Panc1 (cell line): ENCODE measurements around the gene PKNOX2. TPM values are rescaled to one million over a fixed set of nuclear protein-coding genes. Genes with fewer than 3 reads are reported as not detected.

Source experiments
- ATAC-seq: fragments of 200-7000 bp; cut with Tn5 transposase; 2 replicates; pipeline ENCODE4 v1.9.1; 2020; ENCODE audit warnings: mild to moderate bottlenecking, moderate library complexity
- BruUV-seq: library from RNA; stranded (reverse); fragments of 400-500 nt; replicated peaks from 2 replicates; lab custom pipeline; 2021; lab: Mats Ljungman, UMichigan
- CTCF ChIA-PET: fragments of 300-600 bp; sonication (Branson Sonifier 250); formaldehyde crosslinking; loops from one replicate; lab custom pipeline; 2022; ENCODE audit warnings: antibody characterized with exemption; lab: Charles Lee
- POLR2A ChIA-PET: fragments of 300-600 bp; sonication (Branson Sonifier 250); formaldehyde crosslinking; loops from one replicate; lab custom pipeline; 2022; ENCODE audit warnings: antibody characterized with exemption; lab: Charles Lee
- DNase-seq: peaks from one replicate; pipeline ENCODE4 v3.0.0-alpha.2; 2010; ENCODE audit warnings: low read depth, low spot score
- H3K27ac ChIP-seq: 2 replicates; pipeline ENCODE4 v1.5.1; 2011; ENCODE audit warnings: mild to moderate bottlenecking, low read length, inconsistent platforms
- H3K27me3 ChIP-seq: fragments of 200-500 bp; sonication (Bioruptor generic); 2 replicates; pipeline ENCODE4 v1.6.0; 2014; ENCODE audit warnings: low read length, inconsistent platforms; ENCODE audit not compliant: control insufficient read depth, insufficient read depth
- H3K36me3 ChIP-seq: fragments of 200-500 bp; sonication (Bioruptor generic); 2 replicates; pipeline ENCODE4 v1.5.1; 2014; ENCODE audit warnings: inconsistent platforms, mild to moderate bottlenecking, low read length, moderate library complexity; ENCODE audit not compliant: control insufficient read depth, insufficient read depth
- H3K4me1 ChIP-seq: 2 replicates; pipeline ENCODE4 v1.5.1; 2011; ENCODE audit warnings: inconsistent platforms, mild to moderate bottlenecking, low read length, moderate library complexity; ENCODE audit not compliant: control insufficient read depth, insufficient read depth
- H3K4me3 ChIP-seq, 2 experiments: 2 replicates each; pipeline ENCODE4 v1.5.1; 2011 to 2012; ENCODE audit warnings: low read depth in 2 of 2, low read length in 2 of 2, mild to moderate bottlenecking in 2 of 2, inconsistent platforms in 1 of 2, moderate library complexity in 1 of 2
- H3K9me3 ChIP-seq: fragments of 200-500 bp; sonication (Bioruptor generic); 2 replicates; pipeline ENCODE4 v1.5.1; 2014; ENCODE audit warnings: low read depth, mild to moderate bottlenecking, inconsistent platforms, low read length, moderate library complexity; ENCODE audit not compliant: control insufficient read depth, insufficient read depth
- CTCF ChIP-seq: fragments of 450-650 bp; IDR thresholded peaks from 2 replicates; pipeline ENCODE4 v1.5.1; 2017; ENCODE audit warnings: mild to moderate bottlenecking
- POLR2AphosphoS5 ChIP-seq: IDR thresholded peaks from 2 replicates; pipeline ENCODE4 v1.6.1; 2012; ENCODE audit warnings: mild to moderate bottlenecking, low read depth, low read length, moderate library complexity
- REST ChIP-seq, 2 experiments: IDR thresholded peaks; 2 replicates each; pipeline ENCODE4 v1.6.1; 2011 to 2012; ENCODE audit warnings: low read depth in 2 of 2, control low read depth in 1 of 2, low read length in 1 of 2, mild to moderate bottlenecking in 1 of 2, moderate library complexity in 1 of 2; ENCODE audit not compliant: insufficient read depth in 1 of 2
- SIN3A ChIP-seq: IDR thresholded peaks from 2 replicates; pipeline ENCODE4 v1.6.1; 2012; ENCODE audit warnings: low read depth, mild to moderate bottlenecking, low read length, moderate library complexity, borderline replicate concordance; ENCODE audit not compliant: insufficient read depth
- TCF7L2 ChIP-seq: IDR thresholded peaks from 2 replicates; pipeline ENCODE4 v1.6.1; 2011; ENCODE audit warnings: mild to moderate bottlenecking, low read depth, low read length, inconsistent platforms
- in situ Hi-C: cut with HindIII; loops from 2 replicates; pipeline ENCODE4 v1.10.0; 2016; ENCODE audit warnings: low sequenced_read_pairs, low pct_unique_long_range_greater_than_20kb
- intact Hi-C: fragments of 100-400 bp; cut with micrococcal nuclease; formaldehyde crosslinking; loops from one replicate; pipeline ENCODE4 v1.10.0; 2022; ENCODE audit not compliant: unreplicated experiment
- total RNA-seq: library from RNA; stranded (reverse); gene quantifications from one replicate; pipeline ENCODE4 v1.2.1, GENCODE V29; 2021; ENCODE audit not compliant: unreplicated experiment

The PKNOX2 gene
- total RNA-seq, 1 experiment from 2014 or later: not detected

DNA sequence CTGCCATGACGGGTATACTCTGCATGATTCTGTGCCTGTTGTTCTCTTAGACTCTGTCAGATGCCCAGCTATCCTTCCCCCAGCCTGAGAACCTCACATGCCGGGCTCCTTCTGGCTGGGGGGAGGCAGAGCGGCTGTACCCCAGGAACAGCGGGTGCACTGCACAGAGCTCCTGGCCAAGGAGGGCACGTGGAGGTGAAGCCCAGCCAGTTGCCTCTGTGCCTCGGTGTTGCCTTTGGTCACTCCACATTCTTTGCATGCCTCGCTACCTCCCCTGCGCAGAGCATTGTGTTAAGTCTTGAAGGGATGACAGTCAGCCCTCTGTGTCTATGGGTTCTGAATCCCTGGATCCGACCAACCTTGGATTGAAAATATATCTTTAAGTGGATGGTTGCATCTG, 253.8 kb downstream of the PKNOX2 start:
- in situ Hi-C loops (no loop called here), intact Hi-C loops (no loop called here)
- DNase-seq: no peak
- no peak for ATAC-seq
- POLR2A ChIA-PET: no interaction called here
- CTCF ChIA-PET: interaction anchor here (0.5 to 1.0 kb wide), 2 partner anchors 14 to 491 kb away, joined by 3 read pairs; no protein-coding TSS in a partner anchor
- no peak for TF ChIP-seq POLR2AphosphoS5
- TF ChIP-seq SIN3A: no peak
- no peak for TF ChIP-seq TCF7L2
- BruUV-seq: no TSS peak
- H3K4me3 ChIP-seq: no peak overlapping the region
- no peak overlapping the region for H3K27ac ChIP-seq
- peaks cover 10% of the 10 kb centered on the region for H3K27me3 ChIP-seq
- no peaks in the 10 kb centered on the region for H3K4me1 ChIP-seq
- H3K36me3 ChIP-seq: no peaks in the 10 kb centered on the region
- no peaks in the 10 kb centered on the region for H3K9me3 ChIP-seq

DNA sequence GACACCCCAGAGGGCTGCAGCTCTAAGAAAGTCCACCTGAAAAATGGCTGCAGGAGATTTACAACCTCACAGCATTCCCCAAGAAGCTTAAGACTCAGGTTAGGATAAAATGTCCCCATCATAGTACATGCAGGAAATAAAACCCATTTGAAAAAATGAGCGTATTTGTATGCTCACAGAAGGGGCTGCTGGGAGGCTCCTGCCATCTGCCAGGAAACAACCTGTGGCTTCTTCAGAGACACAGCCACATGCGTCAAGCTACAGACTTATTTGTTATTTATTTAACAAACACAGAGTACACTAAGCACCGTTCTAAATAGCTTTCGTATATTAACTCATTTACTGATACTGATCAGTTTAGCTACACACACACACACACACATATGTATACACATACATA, 258.1 kb downstream of the PKNOX2 start:
- ATAC-seq (no peak), DNase-seq (no peak)
- Histone ChIP-seq H3K27ac (no peak overlapping the region), H3K4me3 (no peak overlapping the region), H3K9me3 (no peaks in the 10 kb centered on the region), H3K27me3 (peaks cover 36% of the 10 kb centered on the region), H3K36me3 (no peaks in the 10 kb centered on the region), H3K4me1 (no peaks in the 10 kb centered on the region)
- POLR2A ChIA-PET: no interaction called here
- CTCF ChIA-PET: interaction anchor here (0.6 to 1.6 kb wide), 6 partner anchors 8 to 469 kb away, joined by 3 to 6 read pairs (median 4); partner anchors contain the start of gene CCDC15
- no TSS peak for BruUV-seq
- in situ Hi-C loops: no loop called here
- no peak for TF ChIP-seq REST (IDR thresholded peaks at IDR 0.05; ENCODE audit: insufficient read depth in 1 of 2, low read depth in 2 of 2, low read length in 1 of 2)
- no peak for TF ChIP-seq SIN3A
- no peak for TF ChIP-seq POLR2AphosphoS5
- no peak for TF ChIP-seq TCF7L2
- no peak for TF ChIP-seq CTCF
- intact Hi-C loops: no loop called here

DNA sequence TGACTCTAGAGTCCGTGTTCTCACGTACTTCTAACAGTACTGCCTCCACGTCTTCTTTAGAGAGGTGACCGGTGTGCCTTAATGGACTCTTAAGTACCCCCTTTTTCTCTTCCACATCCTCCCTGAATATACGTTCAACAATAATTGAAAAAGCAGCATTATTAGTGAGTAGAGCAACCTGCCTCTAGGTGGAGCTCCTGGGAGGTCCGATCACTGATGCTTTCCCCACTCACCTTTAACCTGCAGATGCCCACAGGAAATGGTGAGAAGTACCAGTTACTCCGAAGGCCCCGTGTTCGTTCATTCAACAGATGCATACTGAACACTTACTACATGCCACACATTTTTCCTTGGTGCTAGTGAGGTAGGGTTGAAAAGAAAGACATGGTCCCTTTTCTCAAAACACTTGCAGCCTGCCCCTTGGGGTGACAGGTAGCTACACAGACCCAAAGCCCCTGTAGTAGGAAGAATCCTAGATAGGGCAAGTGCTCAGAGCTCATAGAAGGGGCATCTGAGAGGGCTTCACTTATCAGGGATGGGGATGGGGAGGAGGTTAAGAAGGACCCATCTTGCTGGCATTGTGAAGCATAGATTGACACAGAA, 258.8 kb downstream of the PKNOX2 start:
- CTCF ChIA-PET: interaction anchor here (0.6 to 1.6 kb wide), 7 partner anchors 9 to 630 kb away, joined by 3 to 6 read pairs (median 3); partner anchors contain the start of genes CCDC15 and TMEM218
- H3K36me3 ChIP-seq: no peaks in the 10 kb centered on the region
- TF ChIP-seq REST (IDR thresholded peaks at IDR 0.05; ENCODE audit: insufficient read depth in 1 of 2, low read depth in 2 of 2, low read length in 1 of 2): no peak
- peak; percentile 85 for TF ChIP-seq CTCF
- no peak for TF ChIP-seq SIN3A
- no peak for TF ChIP-seq TCF7L2
- intact Hi-C loops: no loop called here
- ATAC-seq: peak; percentile 50; the same call in 1 of the 2 replicates
- no peak for DNase-seq
- no peak overlapping the region for H3K27ac ChIP-seq
- POLR2A ChIA-PET: no interaction called here
- H3K9me3 ChIP-seq: no peaks in the 10 kb centered on the region
- no peak overlapping the region for H3K4me3 ChIP-seq
- peaks cover 38% of the 10 kb centered on the region for H3K27me3 ChIP-seq
- no TSS peak for BruUV-seq
- in situ Hi-C loops: no loop called here
- no peaks in the 10 kb centered on the region for H3K4me1 ChIP-seq
